GM15510 (cell line): Measurements from ENCODE around the gene PLA2G5.

Source experiments
- POLR2A ChIP-seq: IDR thresholded peaks from 3 replicates; pipeline ENCODE4 v1.6.1; 2011; ENCODE audit warnings: borderline replicate concordance; ENCODE audit not compliant: insufficient read length; ENCODE audit errors: extremely low read depth

Gene PLA2G5

DNA sequence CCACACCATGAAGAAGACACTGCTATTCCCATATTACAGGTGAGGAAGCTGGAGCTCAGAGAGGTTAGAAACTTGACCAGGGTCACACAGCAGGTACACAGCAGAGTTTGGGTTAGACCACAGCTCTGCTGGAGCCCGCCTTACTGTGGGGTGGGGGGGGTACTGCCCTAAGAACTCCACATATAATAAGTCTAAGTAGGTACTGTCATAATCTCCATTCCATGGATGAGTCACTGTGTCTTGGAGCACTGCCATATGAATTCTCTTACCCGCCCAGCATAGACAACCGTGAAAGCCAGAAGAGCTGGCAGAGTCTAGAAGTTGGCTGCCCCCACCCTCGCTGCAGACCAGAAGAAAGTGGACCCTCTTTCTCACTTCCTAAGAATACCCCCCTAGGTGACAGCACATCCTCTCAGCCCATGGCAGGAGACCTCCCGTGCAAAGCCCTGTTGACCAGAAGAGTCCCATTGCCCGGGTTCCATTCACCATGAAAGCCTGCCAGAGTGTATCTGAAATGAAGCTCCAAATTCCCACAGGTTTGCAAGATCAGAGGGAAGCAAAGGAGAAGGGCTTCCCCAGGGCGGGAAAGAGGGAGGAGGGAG lies 54.6 kb downstream of the PLA2G5 start:
- TF ChIP-seq POLR2A: no peak

DNA sequence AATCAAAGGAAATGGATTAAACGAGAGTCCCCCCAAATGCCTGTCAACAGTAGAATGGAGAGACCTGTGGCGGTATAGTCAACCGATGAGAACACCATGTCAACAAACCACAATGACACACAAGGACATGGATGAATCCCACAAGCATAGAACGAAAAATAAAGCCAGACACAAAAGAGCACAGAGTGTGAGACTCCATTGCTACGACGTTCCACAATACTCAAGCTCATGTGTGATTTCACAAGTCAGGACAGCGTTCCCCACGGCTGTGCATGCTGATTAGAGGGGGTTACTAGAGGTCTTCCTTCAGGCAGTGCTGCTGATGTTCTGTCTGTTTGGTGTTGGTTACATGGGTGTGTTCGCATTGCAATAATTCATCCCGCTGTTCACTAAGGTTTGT lies 55.1 kb downstream of the PLA2G5 start:
- TF ChIP-seq POLR2A: no peak

DNA sequence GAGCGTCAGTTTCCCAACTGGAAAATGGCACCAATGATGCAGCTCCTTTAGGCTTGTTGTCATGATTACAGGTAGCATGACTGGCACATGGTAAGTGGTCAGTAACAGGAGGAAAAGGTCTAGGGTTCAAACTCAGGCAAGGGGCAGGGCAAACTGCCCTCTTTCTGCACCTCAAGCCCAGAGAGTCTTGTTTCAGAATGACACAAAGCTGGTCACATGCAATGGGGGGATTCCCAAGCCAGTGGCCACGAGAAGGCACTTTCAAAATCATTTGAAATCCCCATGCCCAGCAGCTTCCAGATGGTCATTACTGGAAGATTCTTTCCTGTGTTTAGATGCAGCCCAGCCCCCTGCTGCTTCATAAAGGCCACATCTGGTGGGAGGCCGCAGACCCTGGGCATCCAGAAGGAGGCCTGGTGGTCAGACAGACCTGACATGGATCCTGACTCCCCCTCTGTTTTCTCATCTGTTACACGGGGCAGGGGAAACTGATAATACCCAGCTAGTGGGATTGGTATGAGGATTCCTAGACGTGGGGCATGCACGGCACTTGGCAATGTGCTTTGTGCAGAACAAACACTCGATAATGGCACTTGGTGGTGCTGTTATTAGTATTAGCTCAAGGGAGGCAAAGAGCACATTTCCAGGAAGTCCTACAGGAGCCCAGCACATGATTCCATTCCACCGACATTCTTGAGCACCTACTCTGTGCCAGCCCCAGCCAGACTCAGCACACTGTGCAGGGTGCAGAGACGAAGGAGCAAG lies 56.2 kb downstream of the PLA2G5 start:
- TF ChIP-seq POLR2A: no peak

DNA sequence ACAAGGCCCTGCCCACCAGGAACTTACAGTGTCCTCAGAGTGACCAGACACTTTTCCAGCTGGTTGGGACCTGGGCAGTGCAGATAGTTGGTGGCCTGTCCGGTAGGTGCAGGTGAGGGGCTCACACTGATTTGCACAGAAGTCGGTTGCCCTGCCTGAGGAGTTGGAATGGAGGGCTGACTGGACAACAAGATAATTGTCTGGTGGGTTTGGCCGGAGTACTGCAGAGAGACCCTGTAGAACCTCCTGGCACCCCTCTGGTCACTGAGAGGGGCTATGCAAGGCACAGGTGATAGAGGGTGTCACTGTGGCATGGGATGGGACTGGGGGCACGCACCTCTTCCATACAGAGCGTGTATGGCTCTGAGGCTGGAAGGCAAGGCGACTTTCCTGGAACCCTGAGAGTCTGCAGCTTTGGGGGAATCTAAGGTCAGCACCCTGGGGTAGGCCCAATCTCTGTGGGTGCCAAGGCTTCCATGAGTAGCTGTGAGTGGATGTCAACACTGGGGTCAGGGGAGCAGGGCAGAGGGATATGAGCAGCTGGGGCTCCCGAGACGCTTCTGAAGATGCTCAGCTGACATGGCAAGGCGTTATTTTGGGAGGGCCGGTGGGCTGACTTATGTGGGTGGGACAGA lies 56.9 kb downstream of the PLA2G5 start:
- no peak for TF ChIP-seq POLR2A

DNA sequence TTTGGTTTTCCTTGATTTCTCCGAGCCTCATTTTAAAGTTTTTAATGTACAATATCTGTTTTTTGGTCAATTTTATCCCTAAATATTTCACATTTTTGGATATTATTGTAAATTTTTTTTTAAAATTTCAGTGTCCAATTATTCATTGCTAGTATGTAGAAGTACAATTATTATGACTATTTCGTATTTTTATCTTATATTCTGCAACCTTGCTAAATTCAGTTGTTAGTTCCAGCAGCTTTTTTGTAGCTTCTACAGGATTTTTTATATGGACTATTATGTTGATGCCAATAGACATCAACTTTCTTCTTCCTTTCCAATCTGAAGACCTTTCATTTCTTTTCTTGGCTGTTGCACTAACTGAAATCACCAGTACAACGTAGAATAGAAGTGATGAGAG lies 65.0 kb downstream of the PLA2G5 start:
- no peak for TF ChIP-seq POLR2A

DNA sequence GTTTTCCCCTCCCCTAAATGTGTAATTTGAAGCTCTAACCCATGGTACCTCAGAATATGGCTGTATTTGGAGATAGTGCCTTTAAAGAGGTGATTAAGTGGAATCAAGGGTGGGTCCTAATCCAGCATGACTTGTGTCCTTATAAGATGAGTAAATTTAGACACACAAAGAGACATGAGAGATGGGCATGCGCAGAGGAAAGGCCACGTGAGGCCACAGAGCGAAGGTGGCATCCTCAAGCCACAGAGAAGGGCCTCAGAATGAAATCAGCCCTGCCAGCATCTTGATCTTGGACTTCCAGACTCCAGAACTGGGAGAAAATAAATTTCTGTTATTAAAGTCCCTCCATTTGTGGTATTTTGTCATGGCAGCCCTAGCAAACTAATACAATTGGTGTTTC lies 66.3 kb downstream of the PLA2G5 start:
- TF ChIP-seq POLR2A: no peak

DNA sequence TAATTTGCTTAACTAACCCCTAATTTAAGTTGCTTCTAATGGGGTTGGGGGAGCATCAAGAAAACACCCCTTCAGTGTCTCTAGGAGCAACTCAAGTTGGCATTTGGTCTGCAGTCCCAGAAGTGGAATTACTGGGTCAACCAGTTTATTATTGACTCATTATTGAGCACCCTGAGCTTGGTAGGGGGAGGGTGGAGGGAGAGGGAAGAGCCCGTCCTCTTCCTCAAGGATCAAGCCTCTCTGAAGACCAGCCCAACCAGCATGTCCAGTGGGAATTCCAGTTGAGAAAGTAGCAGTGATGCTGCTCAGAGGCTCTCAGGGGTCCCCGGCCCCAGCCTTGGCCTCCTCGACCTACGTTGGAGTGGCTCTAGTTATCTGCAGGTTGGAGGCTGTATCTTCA lies 67.1 kb downstream of the PLA2G5 start:
- TF ChIP-seq POLR2A: no peak

DNA sequence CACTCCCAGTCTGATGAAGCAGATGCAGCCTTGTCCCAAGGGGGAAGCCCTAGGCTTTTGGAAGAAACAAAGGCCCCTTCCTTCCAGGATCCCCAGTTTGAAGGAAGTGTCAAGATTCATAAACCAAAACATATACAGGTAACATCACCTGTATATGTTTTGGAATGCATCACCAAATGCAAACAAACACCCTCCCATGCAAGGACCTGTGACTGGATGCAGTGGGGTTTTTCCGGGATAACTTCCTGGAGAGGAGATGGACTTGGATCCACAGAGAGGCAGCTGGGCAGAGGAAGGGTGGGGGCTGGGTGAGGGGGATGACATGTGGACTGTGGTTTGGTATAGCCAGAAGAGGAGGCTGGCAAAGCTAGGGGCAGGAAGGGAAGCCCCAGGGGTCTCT lies 67.6 kb downstream of the PLA2G5 start:
- TF ChIP-seq POLR2A: no peak

DNA sequence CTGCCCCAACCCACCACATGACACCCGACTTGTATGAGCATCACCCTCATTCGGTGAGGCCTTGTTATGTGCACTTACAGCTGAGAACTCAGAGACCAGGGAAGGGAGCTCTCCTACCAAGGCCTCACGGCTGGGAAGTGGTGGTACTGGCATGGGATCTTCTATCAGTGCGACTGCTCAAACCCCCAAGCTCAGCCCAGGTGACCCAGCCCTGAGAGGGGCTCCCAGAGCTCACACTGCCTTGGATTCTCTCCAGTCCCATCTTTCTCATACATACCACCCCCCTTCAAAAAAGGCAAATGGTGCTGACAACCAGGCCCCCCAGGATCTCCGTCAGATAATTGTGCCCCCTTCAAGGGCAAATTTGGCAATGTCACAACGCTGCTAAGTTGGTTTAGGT lies 68.4 kb downstream of the PLA2G5 start:
- no peak for TF ChIP-seq POLR2A

DNA sequence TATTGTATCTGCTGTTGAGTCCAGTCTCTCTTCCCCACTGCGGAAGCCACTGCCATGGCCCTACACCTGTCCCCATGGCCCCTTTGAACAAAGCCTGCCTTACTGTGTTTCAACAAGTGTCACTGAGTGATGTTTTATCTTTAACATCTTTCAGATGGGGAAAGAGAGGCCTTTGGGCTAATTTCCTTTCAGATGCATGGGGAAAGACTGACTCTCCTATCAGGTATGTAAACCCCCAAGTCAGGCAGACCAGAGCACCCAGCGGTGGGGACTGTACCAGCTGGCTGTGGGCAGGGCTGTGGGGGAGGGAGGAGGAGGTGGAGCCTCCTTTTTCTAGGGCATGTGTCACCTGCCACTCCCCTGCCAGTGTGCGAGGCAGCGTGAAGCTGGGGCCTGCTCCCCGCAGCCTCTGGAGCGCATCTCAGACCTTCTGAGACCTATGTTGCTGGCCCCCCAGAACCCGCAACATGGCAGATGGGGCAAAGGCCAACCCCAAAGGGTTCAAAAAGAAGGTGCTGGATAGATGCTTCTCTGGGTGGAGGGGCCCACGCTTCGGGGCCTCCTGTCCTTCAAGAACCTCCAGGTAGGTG lies 69.1 kb downstream of the PLA2G5 start, which contains the start of gene PLA2G2F:
Gene PLA2G2F (plus strand): TSS at position 363 of the 590 bp plus-strand sequence. CDS start 105 bp downstream, at position 468.
- TF ChIP-seq POLR2A: no peak

DNA sequence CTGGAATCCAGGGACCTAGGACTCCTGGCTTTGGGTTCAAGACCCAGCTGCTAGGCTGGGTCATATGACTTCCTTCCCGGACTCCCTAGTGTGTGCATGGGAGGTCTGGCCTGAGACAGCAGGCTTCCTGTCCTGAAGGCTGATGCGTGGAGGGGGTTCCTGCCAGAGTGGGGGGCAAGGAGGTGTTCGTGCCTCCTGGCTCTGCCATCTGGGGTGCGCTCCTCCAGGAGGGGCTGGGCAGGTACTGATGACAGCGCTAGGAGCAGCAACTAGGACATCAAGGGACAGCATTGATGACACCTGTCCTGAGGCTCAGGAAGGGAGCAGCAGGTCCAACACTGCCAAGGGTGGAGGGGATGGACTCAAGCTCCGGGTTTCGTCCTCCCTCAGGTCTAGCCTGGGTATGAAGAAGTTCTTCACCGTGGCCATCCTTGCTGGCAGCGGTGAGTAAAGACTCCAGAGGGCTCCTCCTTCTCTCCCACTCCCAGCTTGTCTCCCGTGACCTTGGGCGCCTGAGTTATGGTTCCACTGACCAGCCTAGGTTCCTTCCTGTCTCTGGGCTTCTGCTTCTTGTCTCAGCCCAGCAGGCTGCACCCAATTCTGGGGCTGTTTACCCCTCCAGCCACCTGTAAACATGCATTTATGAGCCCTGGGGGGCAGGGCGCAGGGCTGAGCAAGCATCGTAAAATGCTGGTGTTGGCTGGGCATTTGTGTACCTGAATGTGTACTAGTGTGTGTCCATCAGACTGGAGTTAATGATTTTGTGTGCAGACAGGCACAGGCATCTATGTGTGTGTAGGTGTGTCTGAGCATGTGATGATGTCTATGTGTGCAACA lies 70.0 kb downstream of the PLA2G5 start:
- no peak for TF ChIP-seq POLR2A

DNA sequence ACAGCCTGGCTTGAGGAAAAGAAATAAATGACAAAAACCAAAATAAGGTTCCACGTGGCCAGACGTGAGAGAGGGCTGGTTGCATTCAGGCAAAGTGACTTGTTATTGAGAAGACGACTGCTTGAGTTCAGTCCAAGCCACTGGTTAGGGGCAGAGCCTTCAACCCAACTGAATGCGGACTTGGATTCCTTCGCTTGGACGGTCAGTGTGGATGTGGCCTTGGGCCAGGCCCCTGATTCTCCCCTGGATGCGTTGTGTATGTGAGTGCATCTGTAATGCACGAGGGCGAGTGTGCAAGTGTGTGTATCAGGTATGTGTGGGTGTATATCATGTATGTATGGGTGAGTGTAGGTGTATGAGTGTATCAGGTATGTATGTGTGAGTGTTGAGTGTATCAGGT lies 71.0 kb downstream of the PLA2G5 start:
- TF ChIP-seq POLR2A: no peak

DNA sequence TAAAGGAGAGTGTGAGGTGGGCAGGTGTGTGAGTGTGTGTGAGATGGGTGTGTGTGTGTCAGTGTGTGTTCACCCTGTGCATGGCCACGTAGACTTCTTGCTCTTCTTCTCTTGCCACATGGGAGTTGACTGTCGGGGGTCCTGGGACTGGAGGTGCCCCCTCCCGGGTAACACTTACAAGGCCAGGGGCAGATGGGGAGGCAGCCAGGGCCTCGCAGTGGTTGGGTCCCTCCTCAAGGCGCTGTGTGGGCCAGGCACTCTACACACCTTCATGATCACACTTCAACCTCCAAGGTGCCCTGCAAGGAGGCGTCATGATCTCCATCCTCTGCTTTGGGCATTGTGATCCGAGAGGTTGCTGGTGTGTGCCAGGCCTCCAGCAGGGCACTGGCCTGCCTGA lies 71.5 kb downstream of the PLA2G5 start:
- no peak for TF ChIP-seq POLR2A
